Naive thymus-derived CD8-positive, alpha-beta T cell (primary cell): ENCODE results near the gene CACNG3. TPM values are rescaled to one million over a fixed set of nuclear protein-coding genes. Genes with fewer than 3 reads are reported as not detected.
"Not testable (repeated sequence)": the region's sequence is repeated elsewhere in the genome, so short reads cannot be mapped to it uniquely, and the experiment has no call there.

Experiments used
- ATAC-seq, 2 donors: fragments of 150-1000 bp; cut with Tn5 transposase in 1 of 2; sonication (Bioruptor Pico), chemical (Tn5 transposase) in 1 of 2; 1 replicate in 1 of 2; 2 replicates in 1 of 2; pipeline ENCODE4 v1.10.0; 2021; ENCODE audit warnings: mild to moderate bottlenecking in 2 of 2, moderate library complexity in 2 of 2
- POLR2A ChIA-PET: fragments of 350-600 bp; sonication (Branson Sonifier 250); formaldehyde crosslinking; loops from one replicate; lab custom pipeline; 2021; ENCODE audit warnings: antibody characterized with exemption; lab: Charles Lee
- DNase-seq, 10 donors: peaks; one replicate each; pipeline versions ENCODE4 v3.0.0 to v3.0.0-alpha.2; 2020 to 2022
- H3K27ac Mint-ChIP-seq, 10 donors: one replicate each; pipeline ENCODE4 v1.8.0; 2020 to 2022; ENCODE audit warnings: mild to moderate bottlenecking in 10 of 10, mixed read lengths in 10 of 10, moderate library complexity in 4 of 10, inconsistent platforms in 1 of 10
- H3K27me3 Mint-ChIP-seq, 5 donors: one replicate each; pipeline ENCODE4 v1.8.0; 2021 to 2022; ENCODE audit warnings: mixed read lengths in 5 of 5
- H3K36me3 Mint-ChIP-seq, 3 donors: one replicate each; pipeline ENCODE4 v1.8.0; 2020 to 2022; ENCODE audit warnings: mixed read lengths in 3 of 3, mild to moderate bottlenecking in 2 of 3, inconsistent platforms in 1 of 3
- H3K4me1 Mint-ChIP-seq, 4 donors: one replicate each; pipeline ENCODE4 v1.8.0; 2021 to 2022; ENCODE audit warnings: mixed read lengths in 4 of 4
- H3K4me3 Mint-ChIP-seq, 10 donors: one replicate each; pipeline ENCODE4 v1.8.0; 2020 to 2022; ENCODE audit warnings: mild to moderate bottlenecking in 10 of 10, mixed read lengths in 10 of 10, moderate library complexity in 6 of 10, inconsistent platforms in 1 of 10
- H3K9me3 Mint-ChIP-seq, 9 donors: one replicate each; pipeline ENCODE4 v1.8.0; 2020 to 2022; ENCODE audit warnings: mixed read lengths in 9 of 9, mild to moderate bottlenecking in 3 of 9, inconsistent platforms in 1 of 9, moderate library complexity in 1 of 9
- polyA plus RNA-seq, 3 donors: library from polyadenylated mRNA; unstranded; fragments of 300-500 nt; fragmentation: Illumina TruSeq; gene quantifications; one replicate each; pipeline ENCODE4 v1.2.3, GENCODE V29; 2021
- total RNA-seq, 8 experiments: library from RNA in 2 of 8; stranded (reverse) in 2 of 8; gene quantifications; one replicate each; pipeline ENCODE4 v1.2.3 and lab custom pipeline; 2021 to 2026

CACNG3 gene
- total and polyA plus RNA-seq, 5 experiments from 2014 or later = not detected

DNA sequence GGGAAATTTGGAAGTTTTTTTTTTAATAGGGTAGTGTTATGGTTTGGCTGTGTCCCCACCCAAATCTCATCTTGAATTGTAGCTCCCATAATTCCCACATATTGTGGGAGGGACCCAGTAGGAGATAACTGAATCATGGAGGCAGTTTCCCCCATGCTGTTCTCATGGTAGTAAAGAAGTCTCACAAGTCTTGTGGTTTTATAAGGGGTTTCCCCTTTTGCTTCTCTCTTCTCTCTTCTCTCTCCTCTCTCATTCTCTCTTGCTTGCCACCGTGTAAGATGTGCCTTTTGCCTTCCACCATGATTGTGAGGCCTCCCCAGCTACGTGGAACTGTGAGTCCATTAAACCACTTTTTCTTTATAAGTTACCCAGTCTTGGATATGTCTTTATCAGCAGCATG lies 17.3 kb upstream of the CACNG3 start:
- H3K27me3 Mint-ChIP-seq = peaks cover 8 to 29% (median 13%) of the 10 kb centered on the region in 5 donors
- DNase-seq, H3K4me1 Mint-ChIP-seq, ATAC-seq, POLR2A ChIA-PET, H3K4me3 Mint-ChIP-seq, H3K27ac Mint-ChIP-seq: not testable (repeated sequence)
- H3K36me3 Mint-ChIP-seq = peaks cover 0 to 30% (median 2%) of the 10 kb centered on the region in 3 donors
- peaks cover 2 to 48% (median 25%) of the 10 kb centered on the region in 9 donors for H3K9me3 Mint-ChIP-seq

DNA sequence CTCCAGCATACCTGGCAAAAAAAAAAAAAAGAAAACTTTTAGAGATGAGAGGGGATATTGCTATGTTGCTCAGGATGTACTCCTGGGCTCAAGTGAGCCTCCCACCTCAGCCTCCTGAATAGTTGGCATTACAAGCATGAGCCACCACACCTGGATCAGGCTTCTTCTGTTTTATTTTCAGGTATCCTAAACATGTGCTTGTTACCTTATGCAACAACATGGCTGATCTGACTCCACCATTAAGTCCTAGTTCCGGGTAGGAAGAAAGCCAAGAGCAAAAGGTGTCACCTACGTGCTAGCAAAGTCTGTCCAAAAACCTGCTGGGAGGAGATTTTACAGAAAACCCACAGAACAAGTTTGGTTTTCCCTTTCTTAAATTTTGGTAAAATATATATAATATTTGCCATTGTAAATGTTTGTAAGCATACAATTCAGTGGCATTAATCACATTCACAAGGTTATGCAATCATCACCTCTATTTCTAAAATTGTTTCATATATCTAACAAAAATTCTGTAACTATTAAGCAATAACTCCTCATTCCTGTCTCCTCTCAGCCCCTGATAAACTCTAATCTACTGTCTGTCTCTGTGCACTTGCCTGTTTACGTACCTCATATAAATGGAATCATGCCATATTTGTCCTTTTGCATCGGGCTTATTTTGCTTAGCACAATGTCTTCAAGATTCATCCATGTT lies 9.1 kb upstream of the CACNG3 start:
- H3K4me3 Mint-ChIP-seq = no peak overlapping the region
- no peaks in the 10 kb centered on the region for H3K4me1 Mint-ChIP-seq
- no peaks in the 10 kb centered on the region for H3K9me3 Mint-ChIP-seq
- no peak overlapping the region for H3K27ac Mint-ChIP-seq
- no peak for ATAC-seq
- DNase-seq = no peak
- POLR2A ChIA-PET = no interaction called here
- H3K27me3 Mint-ChIP-seq = peaks cover 15 to 27% (median 24%) of the 10 kb centered on the region in 5 donors
- no peaks in the 10 kb centered on the region for H3K36me3 Mint-ChIP-seq

DNA sequence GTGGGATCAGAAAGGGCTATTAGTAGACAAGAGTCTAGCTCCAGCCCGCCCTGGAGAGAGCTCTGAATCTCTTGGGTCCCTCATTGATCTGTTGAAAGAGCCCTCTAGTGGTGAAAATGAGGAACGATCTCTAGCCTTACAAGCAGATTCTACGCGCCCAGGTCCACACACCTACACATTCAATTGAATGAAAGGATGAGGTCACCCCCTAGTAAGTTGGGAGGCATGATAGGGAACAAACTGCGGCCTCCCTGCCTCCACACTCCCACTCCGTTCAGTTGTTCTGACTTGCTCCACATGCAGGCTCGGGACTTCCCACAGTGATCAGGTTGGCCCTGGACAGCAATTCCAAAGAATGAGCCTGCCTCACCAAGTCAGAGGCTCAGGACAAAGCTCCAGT lies 2.9 kb upstream of the CACNG3 start:
- no peak overlapping the region for H3K4me3 Mint-ChIP-seq
- POLR2A ChIA-PET = no interaction called here
- ATAC-seq (peak; percentile 40 to 68), DNase-seq (peak in 8 of 10 donors; percentile 0 to 56 (median 18))
- peaks cover 0 to 2% (median 0%) of the 10 kb centered on the region in 9 donors for H3K9me3 Mint-ChIP-seq
- no peak overlapping the region for H3K27ac Mint-ChIP-seq
- peaks cover 29 to 61% (median 46%) of the 10 kb centered on the region in 5 donors for H3K27me3 Mint-ChIP-seq
- H3K4me1 Mint-ChIP-seq = peaks cover 0 to 8% (median 6%) of the 10 kb centered on the region in 4 donors
- H3K36me3 Mint-ChIP-seq = peaks cover 0 to 4% (median 0%) of the 10 kb centered on the region in 3 donors

DNA sequence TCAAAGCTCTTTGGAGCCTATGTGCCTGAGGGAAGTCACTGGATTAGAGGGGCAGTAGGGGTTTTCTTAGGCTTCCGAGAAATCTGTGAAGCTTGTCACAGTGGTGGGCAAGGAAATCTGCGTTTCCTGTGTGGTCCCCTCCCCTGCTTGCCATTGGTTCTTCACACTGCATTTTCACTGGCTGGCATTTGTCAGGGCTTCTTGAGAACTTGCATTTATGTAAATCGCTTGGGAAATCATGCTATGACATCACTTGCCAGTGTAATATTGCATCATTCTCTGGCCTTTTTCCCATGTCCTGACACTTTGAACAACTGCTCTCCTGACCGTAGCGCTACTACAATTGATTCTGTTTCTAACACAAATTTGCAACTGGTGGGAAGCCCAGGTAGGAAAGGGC lies 1.8 kb downstream of the CACNG3 start:
- POLR2A ChIA-PET = no interaction called here
- peaks cover 0 to 12% (median 4%) of the 10 kb centered on the region in 3 donors for H3K36me3 Mint-ChIP-seq
- H3K4me3 Mint-ChIP-seq = no peak overlapping the region
- ATAC-seq (no peak), DNase-seq (no peak)
- H3K27ac Mint-ChIP-seq = no peak overlapping the region
- peaks cover 0 to 8% (median 6%) of the 10 kb centered on the region in 4 donors for H3K4me1 Mint-ChIP-seq
- H3K27me3 Mint-ChIP-seq = peaks cover 45 to 92% (median 71%) of the 10 kb centered on the region in 5 donors
- peaks cover 0 to 4% (median 0%) of the 10 kb centered on the region in 9 donors for H3K9me3 Mint-ChIP-seq

DNA sequence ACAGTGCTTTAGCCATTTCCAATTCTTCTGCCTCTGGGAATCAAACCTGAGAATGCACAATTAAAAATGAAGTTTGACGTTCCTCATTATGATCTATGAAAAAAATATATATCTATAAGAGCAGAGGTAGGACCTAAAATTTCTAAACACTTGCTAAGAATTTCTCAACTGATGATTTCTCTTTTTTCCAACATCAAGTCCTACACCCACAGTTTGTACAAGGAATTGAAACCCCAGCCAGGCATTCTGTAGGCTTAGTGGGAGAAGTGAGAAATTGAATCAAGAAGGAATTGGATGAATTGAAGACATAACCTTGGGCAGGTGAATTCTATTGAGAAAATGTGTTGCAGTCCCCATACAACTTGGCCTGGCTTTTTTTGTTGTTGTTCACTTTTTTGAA lies 2.7 kb downstream of the CACNG3 start:
- ATAC-seq = no peak
- POLR2A ChIA-PET = no interaction called here
- Mint-ChIP-seq H3K27ac (no peak overlapping the region), H3K4me1 (peaks cover 0 to 8% (median 1%) of the 10 kb centered on the region in 4 donors), H3K27me3 (peaks cover 41 to 89% (median 66%) of the 10 kb centered on the region in 5 donors), H3K9me3 (peaks cover 0 to 4% (median 0%) of the 10 kb centered on the region in 9 donors), H3K36me3 (peaks cover 0 to 12% (median 4%) of the 10 kb centered on the region in 3 donors), H3K4me3 (no peak overlapping the region)
- no peak for DNase-seq

DNA sequence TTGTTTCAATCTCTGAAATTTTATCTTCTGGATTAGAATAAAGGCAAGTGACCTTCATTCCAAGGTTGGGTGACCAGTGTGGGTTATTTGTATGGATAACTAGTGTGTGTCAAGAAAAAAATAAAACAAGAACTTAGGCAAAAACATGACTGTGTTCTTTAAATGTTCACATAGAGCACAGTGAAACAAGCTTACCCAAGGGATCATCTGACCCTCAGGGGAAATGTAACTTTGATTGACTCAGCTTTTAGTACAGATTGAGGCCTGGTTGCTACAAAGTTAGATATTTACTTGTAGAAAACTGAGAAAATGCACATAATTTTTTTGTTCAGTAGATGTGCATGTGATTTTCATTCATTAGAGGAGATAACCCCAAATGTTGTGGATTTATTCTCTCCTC lies 6.7 kb downstream of the CACNG3 start:
- Mint-ChIP-seq H3K27me3 (peaks cover 28 to 75% (median 42%) of the 10 kb centered on the region in 5 donors), H3K4me1 (no peaks in the 10 kb centered on the region), H3K36me3 (peaks cover 0 to 22% (median 9%) of the 10 kb centered on the region in 3 donors), H3K4me3 (no peak overlapping the region), H3K9me3 (peaks cover 0 to 10% (median 5%) of the 10 kb centered on the region in 9 donors), H3K27ac (no peak overlapping the region)
- no peak for ATAC-seq
- POLR2A ChIA-PET = no interaction called here
- no peak for DNase-seq

DNA sequence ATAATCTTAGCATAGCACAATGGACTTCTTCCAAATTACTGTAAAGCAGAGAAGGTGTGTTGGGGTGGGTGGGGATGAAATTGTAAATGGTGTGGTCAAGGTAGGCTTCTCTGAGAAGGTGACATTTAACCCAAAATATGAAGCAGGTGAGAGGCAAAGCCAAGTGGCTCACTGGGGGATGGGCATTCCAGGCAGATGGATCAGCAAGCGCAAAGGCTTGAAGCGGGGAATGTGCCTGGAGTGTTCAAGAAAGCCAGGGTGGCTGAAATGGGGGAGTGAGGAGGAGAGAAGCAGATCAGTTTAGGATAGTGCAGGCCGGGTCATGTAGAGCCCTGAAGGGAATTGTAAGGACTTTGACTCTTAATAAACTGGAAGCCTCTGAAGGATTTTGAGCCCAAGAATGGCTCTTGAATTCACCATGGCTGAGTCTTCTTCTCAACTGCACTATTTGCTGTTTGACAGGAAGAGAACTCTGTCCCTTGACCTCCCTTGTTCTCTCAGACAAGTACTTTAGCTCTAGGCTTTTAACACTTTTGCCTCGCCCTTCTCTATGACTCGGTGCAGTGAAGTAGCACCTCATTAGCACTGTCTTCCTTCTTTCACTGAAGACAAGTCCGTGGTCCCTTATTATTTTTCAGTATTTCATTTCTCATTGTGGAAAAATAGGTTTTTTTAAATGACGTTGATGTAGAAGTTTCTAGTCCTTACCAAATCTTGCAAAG lies 14.7 kb downstream of the CACNG3 start:
- peaks cover 0 to 5% (median 1%) of the 10 kb centered on the region in 9 donors for H3K9me3 Mint-ChIP-seq

DNA sequence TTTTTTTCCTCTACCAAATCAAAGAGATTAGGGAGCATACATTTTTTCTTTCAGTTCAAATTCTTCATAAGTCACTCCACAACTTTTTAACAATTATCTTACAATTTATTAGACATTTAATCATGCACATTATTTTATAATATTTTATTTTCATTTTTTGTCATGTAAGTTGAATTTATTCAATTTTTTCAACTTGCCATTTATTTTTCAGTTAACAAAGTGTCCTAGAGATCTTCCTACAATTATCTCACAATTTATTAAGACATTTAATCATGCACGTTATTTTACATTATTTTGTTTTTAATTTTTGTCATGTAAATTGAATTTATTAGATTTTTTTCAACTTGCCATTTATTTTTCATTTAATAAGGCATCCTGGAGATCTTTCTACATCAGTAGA lies 16.2 kb downstream of the CACNG3 start:
- no peaks in the 10 kb centered on the region for H3K4me1 Mint-ChIP-seq
- H3K36me3 Mint-ChIP-seq = no peaks in the 10 kb centered on the region
- no peak overlapping the region for H3K4me3 Mint-ChIP-seq
- H3K27ac Mint-ChIP-seq = no peak overlapping the region
- POLR2A ChIA-PET = no interaction called here
- H3K27me3 Mint-ChIP-seq = peaks cover 13 to 64% (median 42%) of the 10 kb centered on the region in 5 donors
- no peak for DNase-seq
- no peaks in the 10 kb centered on the region for H3K9me3 Mint-ChIP-seq
- ATAC-seq = no peak

More for the DNA sequence above, 14.7 kb downstream of the CACNG3 start:
- POLR2A ChIA-PET = no interaction called here
- Mint-ChIP-seq H3K27me3 (peaks cover 16 to 62% (median 42%) of the 10 kb centered on the region in 5 donors), H3K27ac (no peak overlapping the region), H3K4me1 (no peaks in the 10 kb centered on the region), H3K4me3 (no peak overlapping the region), H3K36me3 (peaks cover 0 to 8% (median 3%) of the 10 kb centered on the region in 3 donors)
- no peak for DNase-seq
- ATAC-seq = no peak

DNA sequence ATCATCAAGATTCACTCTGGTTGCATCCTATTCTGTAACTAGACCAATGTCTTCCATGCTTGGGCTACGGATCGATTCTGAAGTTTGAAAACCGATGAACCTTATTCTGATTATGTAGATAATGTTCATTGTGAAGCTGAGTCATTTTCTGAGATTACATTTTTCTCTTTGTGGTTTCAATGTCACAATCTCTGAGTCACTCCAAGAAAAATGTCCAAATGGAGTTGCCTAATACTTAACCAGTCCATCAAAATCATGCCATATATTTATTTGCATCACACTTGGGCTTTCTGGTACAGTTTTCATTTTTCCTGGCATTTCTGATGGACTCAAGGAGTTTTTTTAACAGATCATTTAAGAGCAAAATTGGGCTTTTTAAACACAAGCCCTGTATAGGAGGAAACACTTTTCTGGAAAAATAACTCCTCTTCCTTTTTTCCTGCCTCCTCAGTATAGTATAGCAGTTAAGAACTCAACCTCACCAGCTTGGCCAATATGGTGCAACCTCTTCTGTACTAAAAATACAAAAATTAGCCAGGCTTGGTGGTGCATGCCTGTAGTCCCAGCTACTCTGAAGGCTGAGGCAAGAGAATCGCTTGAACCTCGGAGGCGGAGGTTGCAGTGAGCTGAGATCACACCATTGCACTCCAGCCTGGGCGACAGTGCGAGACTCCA lies 17.5 kb downstream of the CACNG3 start:
- no peaks in the 10 kb centered on the region for H3K9me3 Mint-ChIP-seq
- peaks cover 12 to 66% (median 39%) of the 10 kb centered on the region in 5 donors for H3K27me3 Mint-ChIP-seq
- ATAC-seq = no peak
- H3K4me3 Mint-ChIP-seq = no peak overlapping the region
- H3K36me3 Mint-ChIP-seq = no peaks in the 10 kb centered on the region
- H3K27ac Mint-ChIP-seq = no peak overlapping the region
- no peak for DNase-seq
- H3K4me1 Mint-ChIP-seq = no peaks in the 10 kb centered on the region
- POLR2A ChIA-PET = no interaction called here

DNA sequence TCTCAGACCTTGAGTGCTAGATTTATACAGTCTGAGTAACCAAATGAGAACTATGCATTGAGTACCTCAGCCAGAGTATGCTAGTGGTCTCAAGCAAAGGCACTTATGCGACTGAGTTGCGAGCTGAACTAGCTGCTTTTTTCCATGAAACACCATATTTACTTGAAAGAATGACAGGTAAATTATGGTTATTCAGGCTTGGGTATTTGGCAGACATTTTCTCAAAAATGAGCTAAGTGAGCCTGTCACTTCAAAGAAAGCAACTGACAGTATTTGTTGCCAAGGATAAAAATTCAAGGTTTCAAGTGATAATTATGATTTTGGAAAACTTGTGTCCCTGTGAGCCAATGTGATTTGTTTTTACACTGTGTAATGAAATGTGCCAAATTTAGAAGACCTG lies 19.3 kb downstream of the CACNG3 start:
- ATAC-seq (no peak), DNase-seq (no peak)
- Mint-ChIP-seq H3K27me3 (peaks cover 15 to 72% (median 37%) of the 10 kb centered on the region in 5 donors), H3K36me3 (no peaks in the 10 kb centered on the region), H3K9me3 (no peaks in the 10 kb centered on the region), H3K4me3 (no peak overlapping the region), H3K4me1 (no peaks in the 10 kb centered on the region), H3K27ac (no peak overlapping the region)
- POLR2A ChIA-PET = no interaction called here

DNA sequence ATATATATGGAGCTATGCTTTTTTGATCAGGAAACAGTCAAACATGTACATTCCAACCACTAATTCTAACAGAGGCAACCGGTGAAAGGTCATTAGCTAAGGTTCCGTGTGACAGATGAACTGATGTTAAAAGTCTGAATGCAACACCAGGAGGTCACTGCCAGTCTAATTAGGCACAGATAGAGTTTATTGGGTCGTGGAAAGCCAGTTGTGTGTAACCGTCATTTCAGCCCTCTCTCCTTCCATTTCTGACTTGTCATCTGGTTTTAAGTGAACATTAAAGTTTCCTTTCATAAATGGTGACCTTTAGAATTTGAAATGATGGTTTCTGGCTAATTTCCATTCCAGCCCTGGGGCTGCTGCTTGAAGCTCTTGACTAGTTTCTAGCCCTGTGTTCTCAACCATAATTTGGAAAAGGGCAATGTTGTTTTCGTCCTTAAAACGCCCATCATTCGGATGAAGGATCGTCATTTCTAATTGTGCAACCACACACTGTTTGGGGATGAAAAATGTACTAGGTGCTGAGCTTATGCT lies 23.9 kb downstream of the CACNG3 start:
- Mint-ChIP-seq H3K27ac (no peak overlapping the region), H3K9me3 (no peaks in the 10 kb centered on the region), H3K4me3 (no peak overlapping the region), H3K4me1 (no peaks in the 10 kb centered on the region), H3K27me3 (peaks cover 15 to 37% (median 23%) of the 10 kb centered on the region in 5 donors), H3K36me3 (no peaks in the 10 kb centered on the region)
- DNase-seq (no peak), ATAC-seq (no peak)
- POLR2A ChIA-PET = no interaction called here

DNA sequence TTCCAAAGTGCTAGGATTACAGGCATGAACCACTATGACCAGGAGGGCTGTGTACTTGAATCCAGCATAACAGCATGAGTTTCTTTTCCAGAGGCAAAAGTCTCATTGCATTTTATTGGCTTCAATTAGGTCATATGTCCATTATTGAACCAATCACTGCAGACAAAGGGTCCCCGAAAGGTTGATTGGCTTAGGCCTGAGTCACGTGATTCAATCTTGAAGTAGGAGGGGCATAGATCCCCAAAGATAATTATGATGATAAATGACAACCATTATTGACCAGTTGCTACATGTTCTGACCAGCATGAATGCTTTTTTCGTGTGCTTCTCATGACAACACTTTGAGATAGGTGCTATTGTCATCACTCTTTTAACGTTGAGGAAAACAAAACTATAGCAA lies 25.3 kb downstream of the CACNG3 start:
- Mint-ChIP-seq H3K36me3 (no peaks in the 10 kb centered on the region), H3K9me3 (no peaks in the 10 kb centered on the region), H3K4me3 (no peak overlapping the region), H3K4me1 (no peaks in the 10 kb centered on the region), H3K27ac (no peak overlapping the region), H3K27me3 (peaks cover 12 to 38% (median 26%) of the 10 kb centered on the region in 5 donors)
- no peak for ATAC-seq
- no peak for DNase-seq
- POLR2A ChIA-PET = no interaction called here
